ENCODE measurements around the gene DENND5A.

DNA sequence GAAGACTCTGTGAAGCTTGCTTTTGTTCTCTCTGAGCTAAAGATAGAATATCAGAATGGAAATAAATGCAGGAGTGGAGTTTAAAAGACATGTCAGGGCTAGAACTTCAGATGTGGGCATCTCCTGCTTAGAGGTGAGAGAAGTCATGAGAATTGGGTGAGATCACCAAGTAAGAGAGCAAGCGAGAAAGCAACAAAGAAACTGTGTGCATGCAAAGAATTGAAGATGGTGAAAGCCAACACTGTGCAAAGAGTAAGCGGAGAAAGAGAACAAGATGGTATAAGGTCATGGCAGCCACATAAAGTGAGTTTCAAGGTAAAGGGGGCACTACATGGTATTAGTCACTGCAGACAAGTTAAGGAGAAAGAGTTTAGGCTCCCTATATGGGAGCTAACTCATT lies 116.4 kb downstream of the DENND5A start:
- no peak for TF ChIP-seq POLR2A (IDR thresholded peaks at IDR 0.05; ENCODE audit: low read depth)
- TF ChIP-seq, protein P1, sequence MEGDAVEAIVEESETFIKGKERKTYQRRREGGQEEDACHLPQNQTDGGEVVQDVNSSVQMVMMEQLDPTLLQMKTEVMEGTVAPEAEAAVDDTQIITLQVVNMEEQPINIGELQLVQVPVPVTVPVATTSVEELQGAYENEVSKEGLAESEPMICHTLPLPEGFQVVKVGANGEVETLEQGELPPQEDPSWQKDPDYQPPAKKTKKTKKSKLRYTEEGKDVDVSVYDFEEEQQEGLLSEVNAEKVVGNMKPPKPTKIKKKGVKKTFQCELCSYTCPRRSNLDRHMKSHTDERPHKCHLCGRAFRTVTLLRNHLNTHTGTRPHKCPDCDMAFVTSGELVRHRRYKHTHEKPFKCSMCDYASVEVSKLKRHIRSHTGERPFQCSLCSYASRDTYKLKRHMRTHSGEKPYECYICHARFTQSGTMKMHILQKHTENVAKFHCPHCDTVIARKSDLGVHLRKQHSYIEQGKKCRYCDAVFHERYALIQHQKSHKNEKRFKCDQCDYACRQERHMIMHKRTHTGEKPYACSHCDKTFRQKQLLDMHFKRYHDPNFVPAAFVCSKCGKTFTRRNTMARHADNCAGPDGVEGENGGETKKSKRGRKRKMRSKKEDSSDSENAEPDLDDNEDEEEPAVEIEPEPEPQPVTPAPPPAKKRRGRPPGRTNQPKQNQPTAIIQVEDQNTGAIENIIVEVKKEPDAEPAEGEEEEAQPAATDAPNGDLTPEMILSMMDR (IDR thresholded peaks at IDR 0.05) = no peak

All from esophagus muscularis mucosa (tissue), 3 donors.